NCI-H1417 treated with DMSO at 0.1 percent for 48 hours (cell line): Measurements from ENCODE around the gene NRCAM.
"Not testable (repeated sequence)": the region's sequence is repeated elsewhere in the genome, so short reads cannot be mapped to it uniquely, and the experiment has no call there.

Source experiments
- DNase-seq: peaks from one replicate; lab custom pipeline; 2025; lab: John Stamatoyannopoulos, UW

NRCAM gene

DNA sequence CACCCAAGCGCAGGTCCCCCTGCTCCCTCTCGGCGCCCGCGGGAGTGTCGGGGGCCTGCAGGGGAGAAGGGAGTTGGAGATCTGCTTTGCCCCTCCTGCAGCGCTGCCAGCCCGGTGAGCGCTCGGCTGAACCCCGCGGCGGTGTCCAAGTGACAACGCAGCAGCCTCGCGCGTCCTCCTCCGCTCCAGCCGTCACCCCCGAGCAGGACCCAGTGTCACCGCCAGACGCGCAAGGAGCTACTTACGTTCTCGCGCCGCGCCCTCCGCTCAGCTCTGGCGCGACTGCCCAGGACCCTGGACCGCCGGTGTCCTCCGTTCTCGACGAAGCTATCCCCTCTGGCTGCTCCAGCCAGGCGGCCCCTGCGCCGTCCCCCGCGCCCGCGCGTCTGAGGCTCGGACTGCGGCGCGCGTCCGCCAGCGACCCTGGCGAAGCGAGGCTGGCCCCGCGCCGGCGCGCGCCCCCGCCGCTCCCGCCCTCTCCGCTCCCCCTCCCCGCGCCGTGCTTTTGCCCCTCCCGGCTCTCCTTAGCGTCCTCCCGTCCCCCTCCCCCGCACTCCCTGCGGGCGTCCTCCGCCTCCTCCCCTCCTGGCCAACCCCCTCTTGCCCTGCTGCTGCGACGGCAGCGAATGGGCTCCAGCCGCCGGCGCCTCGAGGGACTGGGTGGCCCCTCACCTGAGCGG lies at the start of gene NRCAM:
TSS of gene NRCAM (minus strand) at position 439 of the 680 bp plus-strand sequence. CDS start 216,372 bp downstream, outside the sequence.
- DNase-seq = peak; percentile 79

GRCh38 chr7:108504576-108504975 lies 48.3 kb upstream of the NRCAM start:
- not testable (repeated sequence) for DNase-seq

GRCh38 chr7:108503112-108504026 lies 47.1 kb upstream of the NRCAM start:
- no peak for DNase-seq

DNA sequence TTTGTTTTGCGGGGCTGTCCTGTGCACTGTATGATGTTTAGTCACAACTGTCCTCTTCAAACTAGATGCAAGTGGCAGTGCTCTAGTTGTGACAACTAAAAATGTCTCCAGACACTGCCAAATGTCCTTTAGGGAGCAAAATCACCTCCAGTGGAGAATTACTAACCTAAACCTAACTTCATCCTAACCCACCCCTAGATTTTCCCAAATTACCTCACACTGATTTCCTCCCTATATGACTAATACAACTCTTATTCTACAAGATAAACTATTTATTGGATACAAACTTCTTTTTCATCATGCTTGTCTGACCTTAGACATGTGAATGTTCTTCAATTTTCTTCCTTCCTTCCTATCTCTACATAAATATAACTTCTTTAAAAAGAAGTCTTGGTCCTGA lies 43.3 kb upstream of the NRCAM start:
- no peak for DNase-seq

DNA sequence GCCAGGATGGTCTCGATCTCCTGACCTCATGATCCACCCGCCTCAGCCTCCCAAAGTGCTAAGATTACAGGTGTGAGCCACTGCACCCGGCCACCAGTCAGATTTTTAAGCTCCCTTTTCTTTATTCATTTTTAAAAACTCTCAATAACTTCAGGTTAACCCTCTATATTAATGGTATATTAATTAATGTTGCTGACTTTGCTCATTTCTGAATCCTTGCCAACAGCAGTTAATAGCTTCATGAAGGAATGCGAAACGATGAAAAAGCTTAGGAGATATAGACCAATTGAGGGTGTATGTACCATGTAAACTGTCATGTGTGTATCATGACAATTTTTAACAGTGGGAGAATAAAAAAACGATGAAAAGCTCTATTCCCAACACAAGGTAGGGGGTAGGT lies 42.2 kb upstream of the NRCAM start:
- DNase-seq = no peak

DNA sequence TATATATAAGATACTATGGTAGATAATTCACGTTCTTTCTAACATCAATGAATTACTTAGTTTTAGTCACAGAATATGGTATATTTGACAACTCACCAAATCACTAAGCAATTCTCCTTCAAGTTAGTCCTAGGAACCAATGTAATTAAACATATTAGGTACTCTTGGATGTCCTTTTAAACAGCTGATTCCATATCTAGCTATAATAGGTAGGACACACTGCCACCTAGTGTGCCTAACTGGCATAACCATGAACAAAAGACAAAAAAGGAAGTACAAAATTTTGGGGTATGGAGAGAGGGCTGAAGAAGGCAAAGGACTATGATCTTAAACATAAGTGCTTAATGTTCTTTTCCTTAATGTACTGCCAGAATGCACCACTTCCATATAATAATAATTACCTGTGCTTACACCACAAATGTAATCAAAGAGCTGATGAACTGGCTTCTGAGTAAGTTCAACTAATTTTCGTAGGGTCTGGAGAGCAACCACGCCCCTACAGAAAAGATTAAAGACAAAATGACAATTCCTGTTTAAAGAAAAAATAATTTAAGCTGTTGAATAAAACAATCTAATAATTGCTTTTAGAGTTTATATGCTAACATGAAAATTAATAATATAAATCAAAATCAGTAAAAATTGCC lies 41.0 kb upstream of the NRCAM start:
- peak; percentile 24 for DNase-seq

DNA sequence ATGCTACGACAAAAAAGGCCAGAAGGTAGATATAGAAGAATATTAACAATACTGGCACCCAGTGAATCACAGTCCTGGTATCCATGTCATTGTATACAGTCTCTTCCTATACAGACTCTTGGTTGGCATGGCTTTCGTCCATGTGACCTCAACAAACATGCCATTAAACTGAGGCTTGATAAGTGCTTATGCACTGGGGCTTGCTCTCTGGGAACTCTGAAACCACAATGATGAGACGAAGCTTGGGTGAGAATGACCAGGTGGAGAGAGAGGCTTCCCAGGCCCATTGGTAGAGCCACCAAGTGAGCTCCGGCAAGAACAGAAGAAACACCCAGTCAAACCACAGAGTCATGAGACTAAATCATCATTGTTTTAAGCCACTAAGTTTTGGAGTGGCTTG lies 36.5 kb upstream of the NRCAM start:
- DNase-seq = no peak

GRCh38 chr7:108488768-108489538 lies 32.7 kb upstream of the NRCAM start:
- DNase-seq = no peak

- no peak for DNase-seq
Measured at GRCh38 chr7:108487646-108488045, 31.4 kb upstream of the NRCAM start.

DNA sequence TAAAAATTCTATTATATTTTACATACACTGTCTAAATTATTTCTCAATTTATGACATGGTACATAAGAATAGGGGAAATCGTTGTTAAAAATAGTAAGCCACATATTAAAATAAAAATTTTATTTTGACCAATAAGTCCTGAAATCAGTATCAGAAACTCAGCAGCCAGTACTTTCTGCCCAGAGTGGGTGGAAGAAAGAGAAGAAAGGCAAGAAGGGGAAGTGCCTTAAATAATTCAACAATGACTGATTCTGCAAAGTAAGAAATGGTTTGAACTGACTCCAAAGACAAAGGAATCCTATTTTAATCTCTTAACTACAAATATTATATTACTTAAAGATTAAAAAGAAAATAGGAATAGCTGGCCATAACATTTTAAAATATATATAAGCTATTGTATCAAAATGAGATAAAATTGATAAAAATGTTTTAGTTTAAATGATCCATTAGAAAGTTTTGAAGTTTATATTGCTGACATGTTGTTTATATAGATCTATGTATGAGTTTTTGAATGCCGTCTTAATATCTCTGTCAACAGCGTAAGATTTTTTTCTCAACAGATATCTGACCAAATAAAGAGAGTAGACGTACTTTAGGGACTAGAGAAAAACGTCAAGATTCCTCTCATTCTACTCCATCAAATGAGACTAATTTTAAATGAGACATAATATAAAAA lies 30.2 kb upstream of the NRCAM start:
- no peak for DNase-seq

DNA sequence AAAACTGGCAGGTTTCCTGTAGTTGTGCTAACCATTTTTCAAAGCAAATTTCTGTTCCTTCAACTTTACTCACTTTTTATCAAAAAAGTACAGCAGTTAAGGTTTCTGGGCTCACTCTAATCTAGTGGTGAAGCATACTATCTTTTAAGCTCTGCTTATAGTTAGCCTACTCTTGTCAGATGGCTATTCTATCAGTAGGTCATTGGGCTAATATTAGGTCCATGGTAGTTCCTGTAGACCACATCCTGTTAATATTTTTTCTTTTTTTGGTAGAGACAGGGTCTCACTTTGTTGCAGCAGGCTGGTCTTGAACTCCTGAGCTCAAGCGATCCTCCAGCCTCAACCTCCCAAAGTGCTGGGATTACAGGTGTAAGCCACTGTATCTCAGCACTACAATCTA lies 27.9 kb upstream of the NRCAM start:
- no peak for DNase-seq

- DNase-seq = no peak
Measured at GRCh38 chr7:108480311-108480710, 24.1 kb upstream of the NRCAM start.

DNA sequence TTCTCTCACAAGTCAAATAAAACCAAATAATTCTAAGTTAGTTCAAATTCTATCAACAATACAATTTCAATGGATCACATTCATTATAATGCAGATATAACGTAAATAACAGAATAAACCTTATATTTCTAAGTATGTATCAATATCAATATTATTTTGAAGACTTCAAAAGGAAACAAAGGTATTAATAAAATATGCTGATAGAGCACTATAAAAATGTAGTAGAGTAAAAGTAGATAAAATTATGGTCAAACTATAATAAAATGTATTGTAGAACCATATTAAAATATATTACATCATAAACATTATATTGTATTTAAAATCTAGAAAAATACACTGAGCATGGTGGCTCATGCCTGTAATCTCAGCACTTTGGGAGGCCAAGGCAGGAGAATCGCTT lies 23.5 kb upstream of the NRCAM start:
- no peak for DNase-seq

DNA sequence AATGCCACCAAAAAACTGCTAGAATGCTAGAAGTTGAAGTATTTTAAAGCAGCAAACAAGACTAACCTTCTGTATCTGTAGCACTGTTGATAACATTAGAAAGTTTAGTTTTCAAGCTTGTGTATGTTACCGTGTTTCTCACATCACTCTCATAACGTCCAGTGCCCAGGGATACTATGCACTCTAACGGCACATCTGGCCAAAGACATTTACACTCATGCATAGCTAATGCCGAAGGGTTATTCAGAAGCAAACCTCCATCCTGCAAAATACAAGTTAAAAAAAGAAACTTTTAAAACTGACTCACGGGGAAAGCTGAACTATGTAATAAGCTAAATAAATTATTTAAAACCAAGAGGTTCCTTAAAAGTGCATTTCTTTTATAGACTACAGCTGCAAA lies 22.9 kb upstream of the NRCAM start:
- DNase-seq = no peak

DNA sequence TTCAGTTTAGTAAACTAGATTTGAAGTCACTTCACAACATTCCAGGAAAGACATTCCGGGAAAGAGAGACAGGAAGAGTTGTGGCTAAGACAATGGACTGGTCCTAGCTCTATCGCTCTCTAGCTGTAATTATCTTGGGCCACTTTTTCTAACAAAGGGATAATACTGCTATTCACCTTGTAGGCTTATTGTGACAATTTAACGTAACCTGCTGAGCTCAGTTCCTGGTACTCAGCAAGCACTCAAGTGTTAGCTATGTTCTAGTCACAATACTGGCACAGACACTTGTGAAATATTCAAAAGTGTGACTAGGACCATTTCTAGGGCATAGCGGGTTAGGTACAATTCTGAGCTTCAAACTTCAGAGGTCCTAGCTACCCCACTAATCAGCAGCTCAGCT lies 12.0 kb upstream of the NRCAM start:
- DNase-seq = no peak

DNA sequence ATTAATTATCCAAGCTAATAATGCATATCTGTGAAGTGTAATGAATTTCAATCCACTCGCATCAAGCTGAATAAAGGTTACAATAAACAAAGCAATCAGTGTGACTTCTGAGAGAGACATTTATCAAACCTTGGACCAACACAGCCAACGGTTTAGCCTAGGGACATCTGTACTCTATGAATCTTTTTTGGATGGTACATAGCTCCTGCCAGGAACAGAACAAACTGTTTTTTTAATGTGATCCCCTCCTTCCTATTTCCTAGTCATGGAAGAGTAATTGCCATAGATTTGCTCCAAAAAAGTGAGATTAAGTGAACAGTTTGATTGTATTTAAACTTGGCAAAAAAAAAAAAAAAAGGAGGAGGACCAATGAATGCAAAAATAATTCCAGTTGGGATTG lies 11.2 kb upstream of the NRCAM start:
- no peak for DNase-seq

DNA sequence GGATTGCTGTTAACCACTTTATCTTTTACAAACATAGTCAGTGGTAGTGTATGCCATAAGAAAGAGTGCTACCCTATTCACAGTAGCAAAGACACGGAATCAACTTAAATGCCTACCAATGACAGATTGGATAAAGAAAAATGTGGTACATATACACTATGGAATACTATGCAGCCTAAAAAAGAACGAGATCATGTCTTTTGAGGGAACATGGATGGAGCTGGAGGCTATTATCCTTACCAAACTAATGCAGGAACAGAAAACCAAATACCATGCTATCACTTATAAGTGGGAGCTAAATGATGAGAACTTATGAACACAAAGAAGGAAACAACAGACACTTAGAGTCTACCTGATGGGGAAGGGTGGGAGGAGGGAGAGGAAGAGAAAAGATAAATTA lies 10.1 kb upstream of the NRCAM start:
- DNase-seq = not testable (repeated sequence)

GRCh38 chr7:108464743-108465142 lies 8.5 kb upstream of the NRCAM start:
- DNase-seq = no peak

- no peak for DNase-seq
Measured at GRCh38 chr7:108463613-108464012, 7.4 kb upstream of the NRCAM start.

GRCh38 chr7:108461840-108462239 lies 5.6 kb upstream of the NRCAM start:
- no peak for DNase-seq

DNA sequence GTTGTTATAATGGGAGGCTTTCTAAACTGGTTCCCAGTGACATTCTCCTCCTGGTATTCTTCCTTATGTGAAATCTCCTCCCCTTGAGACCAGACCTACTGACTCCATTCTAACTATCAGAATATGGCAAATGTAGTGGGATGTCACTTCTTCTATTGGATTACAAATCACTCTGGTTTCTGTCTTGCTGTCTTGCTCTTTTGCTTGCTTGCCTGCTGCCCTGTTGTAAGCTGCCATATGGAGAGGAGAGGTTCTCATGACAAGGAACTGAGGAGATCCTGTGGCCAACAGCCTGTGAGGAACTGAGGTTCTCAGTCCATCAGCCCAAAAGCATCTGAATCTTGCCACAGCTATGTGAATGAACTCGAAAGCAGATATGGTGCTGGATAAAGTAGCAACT lies 4.7 kb upstream of the NRCAM start:
- no peak for DNase-seq
